ENCODE data around the gene CCDC30. TPM values are rescaled to one million over a fixed set of nuclear protein-coding genes. Genes with fewer than 3 reads are reported as not detected.
"Not testable (repeated sequence)": the region's sequence is repeated elsewhere in the genome, so short reads cannot be mapped to it uniquely, and the experiment has no call there.

The CCDC30 gene
- polyA plus RNA-seq, 3 donors: 0.95 to 1.5 (median 1.2) TPM

DNA sequence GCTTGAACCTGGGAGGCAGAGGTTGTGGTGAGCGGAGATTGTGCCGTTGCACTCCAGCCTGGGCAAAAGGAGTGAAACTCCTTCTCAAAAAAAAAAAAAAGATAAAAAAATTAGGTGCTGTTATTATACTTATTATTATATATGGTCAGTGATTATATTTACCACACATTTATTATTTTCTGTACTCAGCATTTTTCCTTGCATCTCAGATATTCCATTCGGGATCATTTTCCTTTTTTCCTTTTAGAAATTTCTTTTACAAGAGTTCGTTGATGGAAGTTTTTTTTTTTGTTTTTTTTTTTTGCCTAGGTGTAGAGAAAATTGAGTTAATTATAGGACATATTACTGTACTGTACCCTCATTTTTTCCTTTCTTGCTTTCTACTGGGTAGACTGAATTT, 13.5 kb downstream of the CCDC30 start:
- Histone ChIP-seq H3K4me3 (replicated peaks in 1 of 3; ENCODE audit: low read depth in 2 of 3, low read length in 3 of 3) (no peak overlapping the region), H3K9ac (ENCODE audit: insufficient read depth, low read length, poor library complexity, severe bottlenecking) (no peak overlapping the region)

DNA sequence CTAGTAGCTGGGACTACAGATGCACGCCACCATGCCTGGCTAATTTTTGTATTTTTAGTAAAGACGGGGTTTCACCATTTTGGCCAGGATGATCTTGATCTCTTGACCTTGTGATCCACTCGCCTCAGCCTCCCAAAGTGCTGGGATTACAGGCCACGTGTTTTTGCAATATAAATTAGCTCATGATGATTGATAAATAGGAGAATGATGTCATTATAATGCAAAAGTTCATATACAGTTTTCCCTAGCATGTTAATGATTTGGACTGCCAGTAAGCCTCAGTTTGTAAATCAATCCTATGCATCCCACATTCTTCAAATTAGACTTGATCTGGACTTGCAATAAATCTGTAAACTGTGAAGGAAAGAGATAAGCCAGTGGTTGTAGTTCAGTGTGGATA, 14.3 kb downstream of the CCDC30 start:
- H3K27ac ChIP-seq (ENCODE audit: low read depth in 1 of 2, low read length in 2 of 2); H3K9ac ChIP-seq (ENCODE audit: insufficient read depth, low read length, poor library complexity, severe bottlenecking); H3K4me3 ChIP-seq (replicated peaks in 1 of 3; ENCODE audit: low read depth in 2 of 3, low read length in 3 of 3); H3K4me3 Mint-ChIP-seq; H3K27me3 Mint-ChIP-seq (ENCODE audit: low read depth in 3 of 3); H3K4me1 ChIP-seq (ENCODE audit: control insufficient read depth in 1 of 2, insufficient read depth in 2 of 2, low read length in 2 of 2); H3K9me3 ChIP-seq (replicated peaks in 1 of 2; ENCODE audit: control insufficient read depth in 1 of 2, insufficient read depth in 1 of 2, low read length in 2 of 2); H3K4me2 ChIP-seq (replicated peaks; ENCODE audit: extremely low read depth, low read length, poor library complexity, severe bottlenecking); H3K4me1 Mint-ChIP-seq; H3K36me3 ChIP-seq (replicated peaks in 1 of 2; ENCODE audit: control insufficient read depth in 1 of 2, insufficient read depth in 2 of 2, low read length in 2 of 2); H3K9me3 Mint-ChIP-seq; H3K27ac Mint-ChIP-seq; DNase-seq; H4K20me1 ChIP-seq (ENCODE audit: insufficient read depth, low read length); intact Hi-C loops (cut with micrococcal nuclease); H2AFZ ChIP-seq (ENCODE audit: insufficient read depth, low read depth, low read length, poor library complexity, severe bottlenecking); H3K79me2 ChIP-seq (ENCODE audit: insufficient read depth, low read length); H3K27me3 ChIP-seq (ENCODE audit: control insufficient read depth in 2 of 2, insufficient read depth in 2 of 2, low read length in 2 of 2): not testable (repeated sequence)
- peaks cover 3 to 10% of the 10 kb centered on the region in 2 donors for H3K36me3 Mint-ChIP-seq
- 100% methylated on average over 2 of the region's 4 CpGs for WGBS (ENCODE audit: insufficient coverage)

More for the DNA sequence above, 13.5 kb downstream of the CCDC30 start:
- no peak for DNase-seq
- no CpG with 5 or more reads among the region's 4 CpGs for WGBS (ENCODE audit: insufficient coverage)
- no peaks in the 10 kb centered on the region for H3K9me3 Mint-ChIP-seq
- Histone ChIP-seq H3K9me3 (replicated peaks in 1 of 2; ENCODE audit: control insufficient read depth in 1 of 2, insufficient read depth in 1 of 2, low read length in 2 of 2) (no peaks in the 10 kb centered on the region), H2AFZ (ENCODE audit: insufficient read depth, low read depth, low read length, poor library complexity, severe bottlenecking) (no peak overlapping the region), H3K4me2 (replicated peaks; ENCODE audit: extremely low read depth, low read length, poor library complexity, severe bottlenecking) (no peak overlapping the region), H3K4me1 (ENCODE audit: control insufficient read depth in 1 of 2, insufficient read depth in 2 of 2, low read length in 2 of 2) (peaks cover 0 to 4% of the 10 kb centered on the region in 2 donors), H3K79me2 (ENCODE audit: insufficient read depth, low read length) (no peaks in the 10 kb centered on the region), H4K20me1 (ENCODE audit: insufficient read depth, low read length) (no peaks in the 10 kb centered on the region), H3K27me3 (ENCODE audit: control insufficient read depth in 2 of 2, insufficient read depth in 2 of 2, low read length in 2 of 2) (no peaks in the 10 kb centered on the region), H3K36me3 (replicated peaks in 1 of 2; ENCODE audit: control insufficient read depth in 1 of 2, insufficient read depth in 2 of 2, low read length in 2 of 2) (no peaks in the 10 kb centered on the region), H3K27ac (ENCODE audit: low read depth in 1 of 2, low read length in 2 of 2) (no peak overlapping the region)
- H3K4me1 Mint-ChIP-seq: peaks cover 5% of the 10 kb centered on the region
- no peak overlapping the region for H3K27ac Mint-ChIP-seq
- H3K27me3 Mint-ChIP-seq (ENCODE audit: low read depth in 3 of 3): no peaks in the 10 kb centered on the region
- no peak overlapping the region for H3K4me3 Mint-ChIP-seq
- TF ChIP-seq, protein P1, sequence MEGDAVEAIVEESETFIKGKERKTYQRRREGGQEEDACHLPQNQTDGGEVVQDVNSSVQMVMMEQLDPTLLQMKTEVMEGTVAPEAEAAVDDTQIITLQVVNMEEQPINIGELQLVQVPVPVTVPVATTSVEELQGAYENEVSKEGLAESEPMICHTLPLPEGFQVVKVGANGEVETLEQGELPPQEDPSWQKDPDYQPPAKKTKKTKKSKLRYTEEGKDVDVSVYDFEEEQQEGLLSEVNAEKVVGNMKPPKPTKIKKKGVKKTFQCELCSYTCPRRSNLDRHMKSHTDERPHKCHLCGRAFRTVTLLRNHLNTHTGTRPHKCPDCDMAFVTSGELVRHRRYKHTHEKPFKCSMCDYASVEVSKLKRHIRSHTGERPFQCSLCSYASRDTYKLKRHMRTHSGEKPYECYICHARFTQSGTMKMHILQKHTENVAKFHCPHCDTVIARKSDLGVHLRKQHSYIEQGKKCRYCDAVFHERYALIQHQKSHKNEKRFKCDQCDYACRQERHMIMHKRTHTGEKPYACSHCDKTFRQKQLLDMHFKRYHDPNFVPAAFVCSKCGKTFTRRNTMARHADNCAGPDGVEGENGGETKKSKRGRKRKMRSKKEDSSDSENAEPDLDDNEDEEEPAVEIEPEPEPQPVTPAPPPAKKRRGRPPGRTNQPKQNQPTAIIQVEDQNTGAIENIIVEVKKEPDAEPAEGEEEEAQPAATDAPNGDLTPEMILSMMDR (IDR thresholded peaks at IDR 0.05): no peak
- intact Hi-C loops (cut with micrococcal nuclease): no loop called here
- peaks cover 3 to 7% of the 10 kb centered on the region in 2 donors for H3K36me3 Mint-ChIP-seq
